HUDEP-2 (cell line): ENCODE results near the gene TMEM144.
"Not testable (repeated sequence)": the region's sequence is repeated elsewhere in the genome, so short reads cannot be mapped to it uniquely, and the experiment has no call there.

Experiments used
- DNase-seq, 76 experiments: peaks; one replicate each; lab custom pipeline; 2025; ENCODE audit not compliant: unreplicated experiment in 76 of 76; lab: John Stamatoyannopoulos, UW

Gene TMEM144

DNA sequence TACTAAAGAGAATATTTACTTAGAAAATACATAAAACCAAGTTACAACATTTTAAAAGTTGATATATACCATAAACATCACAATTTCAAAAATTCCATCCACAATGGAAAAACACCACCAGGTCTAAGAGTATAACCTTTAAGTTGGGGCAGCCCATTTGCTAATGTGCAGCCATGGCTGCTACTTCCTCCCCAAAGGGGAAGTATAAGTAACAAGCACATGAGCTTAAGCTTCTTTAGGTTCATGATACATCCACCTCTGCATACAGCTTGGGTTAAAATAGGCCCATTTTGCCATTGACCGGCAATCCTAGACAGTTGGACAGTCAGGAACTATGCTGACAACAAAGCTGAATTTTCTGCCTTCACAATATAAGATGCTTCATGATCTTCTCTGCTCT, 20.9 kb upstream of the TMEM144 start:
- DNase-seq = no peak

DNA sequence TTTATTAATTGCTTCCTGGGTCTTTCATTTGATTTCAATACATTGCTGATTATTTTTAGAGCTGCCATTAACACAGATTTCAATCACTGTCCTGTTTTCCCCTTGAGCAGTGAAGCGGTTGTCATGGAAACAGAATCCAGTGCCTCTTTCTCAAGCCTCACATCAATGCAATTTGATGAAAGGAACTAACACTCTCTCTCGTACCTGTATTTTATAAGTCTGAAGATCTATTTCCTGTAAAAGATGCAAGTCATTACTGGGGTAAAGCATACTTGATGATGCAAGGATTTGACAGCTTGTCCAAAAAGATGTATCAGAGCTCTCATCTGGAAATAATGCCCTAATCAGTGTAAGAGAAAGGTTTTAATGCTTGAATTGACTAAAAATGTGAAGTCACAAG, 19.6 kb upstream of the TMEM144 start:
- no peak for DNase-seq

DNA sequence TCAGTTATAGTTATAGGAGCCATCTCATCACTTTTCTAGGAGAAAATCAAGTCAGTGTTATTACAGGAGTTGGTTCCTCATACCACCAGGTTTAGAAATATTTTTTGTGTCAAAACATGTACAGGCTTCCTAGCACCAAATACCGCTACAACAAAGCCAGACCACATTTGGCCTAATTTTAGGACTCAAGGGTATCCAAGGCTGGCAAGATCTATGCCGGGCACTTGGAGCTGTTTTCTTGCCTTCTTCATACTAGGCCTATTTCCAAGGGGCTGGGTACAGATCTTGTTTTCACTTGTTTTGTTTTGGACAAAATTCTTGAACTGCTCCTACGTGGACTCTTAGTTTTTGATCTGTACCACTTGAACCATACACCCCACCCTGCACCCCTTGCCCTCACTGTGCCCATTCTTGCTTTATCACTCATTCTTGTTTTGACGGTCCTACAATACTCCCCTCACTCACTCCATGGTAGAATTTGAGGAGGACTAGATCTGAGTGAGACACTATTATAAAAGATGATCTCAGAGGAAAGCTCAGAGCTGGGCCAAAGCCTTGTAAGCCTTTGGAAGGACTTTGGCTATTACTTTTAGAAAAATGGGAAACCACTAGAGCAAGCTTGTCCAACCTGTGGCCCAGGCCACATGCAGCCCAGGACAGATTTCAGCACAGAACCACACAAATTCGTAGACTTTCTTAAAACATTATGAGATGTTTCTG, 17.7 kb upstream of the TMEM144 start:
- no peak for DNase-seq

DNA sequence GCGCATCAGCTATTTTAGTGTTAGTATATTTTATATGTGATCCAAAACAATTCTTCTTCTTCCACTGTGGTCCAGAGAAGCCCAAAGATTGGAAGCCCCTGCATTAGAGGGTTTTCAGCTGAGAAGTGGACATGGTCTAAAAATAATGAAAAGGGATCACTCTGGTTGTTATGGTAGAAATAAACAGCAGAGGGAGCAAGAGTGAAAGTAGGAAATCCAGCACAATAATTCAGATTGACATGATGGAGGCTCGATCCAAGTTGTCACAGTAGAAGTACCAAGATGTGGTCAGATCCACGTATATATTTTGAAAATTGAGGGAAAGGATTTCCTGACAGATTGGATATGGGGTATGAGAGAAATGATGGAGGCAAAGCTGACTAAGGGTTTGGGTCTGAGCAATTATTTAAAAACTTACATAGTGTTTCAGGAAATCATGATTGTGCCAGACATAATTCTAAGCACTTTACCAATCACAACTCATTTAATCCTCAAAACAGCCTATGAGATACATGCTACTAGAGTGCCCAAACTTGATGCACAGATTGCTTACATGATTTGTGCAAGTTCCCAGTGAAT, 17.0 kb upstream of the TMEM144 start:
- peak in 21 of 76 experiments; percentile 2 to 42 (median 20) for DNase-seq

DNA sequence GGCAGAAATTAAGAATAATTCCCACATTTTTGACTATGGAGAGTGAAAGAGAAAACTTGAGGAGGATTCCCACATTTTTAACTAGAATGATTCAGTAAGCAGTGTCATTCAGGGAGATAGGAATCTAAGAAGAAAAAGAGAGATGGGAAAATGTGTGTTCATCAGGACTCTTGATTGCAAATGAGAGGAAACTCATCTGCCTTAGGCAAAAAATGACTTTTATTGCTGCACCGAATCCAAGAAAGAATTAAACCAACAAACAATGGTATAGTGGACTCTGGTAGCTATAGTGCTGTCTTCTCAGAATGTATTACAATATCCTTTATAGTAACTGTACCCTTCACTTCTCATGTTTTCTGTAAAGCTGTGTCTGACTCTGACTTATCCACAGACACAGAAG, 15.0 kb upstream of the TMEM144 start:
- DNase-seq = no peak

DNA sequence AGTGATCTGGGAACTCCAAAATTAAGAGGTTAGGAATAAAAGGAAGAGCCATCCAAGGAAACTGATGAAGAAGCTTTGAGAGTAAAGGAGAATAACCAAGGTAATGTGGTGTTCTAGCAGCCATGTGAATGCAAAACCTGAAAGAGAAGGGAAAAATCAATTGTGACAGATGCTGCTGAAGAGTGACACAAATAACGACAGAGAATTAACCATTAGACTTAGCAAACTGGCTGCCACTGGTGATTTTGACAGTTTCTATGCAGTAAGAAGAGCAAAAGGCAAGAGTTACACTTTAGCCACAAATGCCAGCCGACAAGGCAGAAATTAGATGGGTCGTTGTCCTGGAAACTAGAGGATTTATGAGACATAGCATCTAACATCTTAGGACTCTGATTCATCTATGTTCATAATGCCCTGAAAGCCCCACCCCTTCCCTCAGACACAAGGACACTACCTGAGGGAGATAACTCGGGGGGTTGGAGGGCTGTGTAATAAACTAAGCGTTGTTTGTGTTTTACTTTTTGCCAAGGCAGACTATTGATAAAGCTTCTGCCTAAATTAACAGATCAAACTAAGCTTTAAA, 13.0 kb upstream of the TMEM144 start:
- no peak for DNase-seq

DNA sequence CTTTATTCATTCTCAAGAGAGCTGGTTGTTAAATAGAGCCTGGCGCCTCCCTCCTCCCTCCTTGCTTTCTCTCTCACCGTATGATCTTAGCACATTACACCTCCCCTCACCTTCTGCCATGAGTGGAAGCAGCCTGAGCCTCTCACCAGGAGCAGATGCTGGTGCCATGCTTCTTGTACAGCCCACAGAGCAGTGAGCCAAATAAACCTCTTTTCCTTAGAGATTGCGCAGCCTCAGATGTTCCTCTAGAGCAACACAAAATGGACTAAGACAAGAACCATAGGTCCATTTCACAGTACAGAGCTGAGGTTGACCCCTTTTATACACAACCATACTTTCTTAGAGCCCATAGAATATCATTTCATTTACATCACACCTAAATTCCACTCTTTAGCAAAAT, 10.1 kb upstream of the TMEM144 start:
- no peak for DNase-seq

DNA sequence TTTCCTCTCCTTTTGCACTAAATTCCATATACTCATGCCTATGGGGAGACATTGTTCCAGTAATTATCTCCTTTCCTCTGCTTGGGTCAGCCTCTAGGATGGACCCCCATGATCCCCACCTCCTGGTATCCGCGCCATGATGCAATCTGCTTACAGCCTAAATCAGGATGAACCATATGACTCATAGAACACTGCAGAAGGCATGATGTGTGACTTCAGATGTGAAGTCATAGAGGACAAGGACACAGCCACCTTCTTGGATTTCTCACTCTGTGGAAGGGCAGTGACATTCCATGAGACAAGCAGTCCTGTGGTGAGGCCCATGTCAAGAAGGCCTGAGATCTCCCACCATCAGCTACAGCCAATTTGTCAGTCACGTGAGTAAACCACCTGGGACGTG, 9.0 kb upstream of the TMEM144 start:
- DNase-seq = no peak

DNA sequence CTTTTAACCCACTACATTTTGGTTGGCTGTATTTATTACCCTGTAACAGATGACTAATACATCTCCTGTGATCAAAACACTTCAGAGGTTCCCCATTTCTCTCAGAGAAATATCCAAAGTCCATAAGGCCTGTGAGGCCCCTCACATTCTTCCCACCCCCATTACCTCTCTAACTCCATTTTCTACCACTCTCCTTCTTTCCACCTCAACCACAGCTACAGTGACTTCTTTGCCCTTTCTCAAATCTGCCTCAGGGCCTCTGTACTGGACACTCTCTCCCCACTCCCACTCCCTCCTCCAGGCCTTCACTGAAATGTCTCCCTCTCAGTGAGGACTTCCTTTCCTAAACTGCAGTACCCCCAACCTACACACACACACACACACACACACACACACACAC, 8.4 kb upstream of the TMEM144 start:
- no peak for DNase-seq

DNA sequence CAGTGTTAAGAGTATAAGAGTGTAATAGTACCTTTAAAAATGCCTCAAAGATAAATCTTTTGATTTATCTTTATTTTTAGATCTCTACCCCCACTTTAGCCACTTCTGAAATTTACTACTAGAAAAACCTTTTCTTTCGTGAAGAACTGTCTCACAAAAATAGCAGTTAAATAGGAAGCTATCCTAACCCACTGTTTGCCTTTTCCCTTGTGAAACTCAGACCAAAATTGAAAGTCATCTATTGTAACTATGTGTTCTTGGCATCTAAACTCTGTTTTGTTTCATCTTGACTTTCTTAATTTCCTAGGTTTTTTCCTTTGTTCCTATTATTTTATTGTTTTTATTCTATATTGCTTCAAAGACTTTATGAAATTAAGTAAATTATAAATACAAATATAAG, 7.8 kb upstream of the TMEM144 start:
- no peak for DNase-seq

DNA sequence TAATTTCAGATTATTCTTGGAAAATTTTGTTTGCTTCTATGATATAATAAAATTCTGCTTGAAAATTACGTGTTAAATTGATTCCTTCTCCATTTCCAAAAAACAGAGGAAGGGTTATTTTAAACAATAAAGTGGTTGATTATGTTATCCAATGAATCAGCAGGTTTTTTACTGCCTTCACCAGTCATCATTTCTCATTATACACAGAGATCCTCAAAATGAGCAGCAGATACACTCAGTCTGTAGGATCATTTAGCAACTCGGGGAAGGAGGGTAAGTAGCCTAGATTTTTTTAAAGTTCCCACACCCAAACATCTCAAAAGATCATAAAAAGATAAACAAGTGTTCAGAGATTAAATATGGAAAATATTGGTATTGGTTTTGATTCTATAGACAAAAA, 6.8 kb upstream of the TMEM144 start:
- no peak for DNase-seq

DNA sequence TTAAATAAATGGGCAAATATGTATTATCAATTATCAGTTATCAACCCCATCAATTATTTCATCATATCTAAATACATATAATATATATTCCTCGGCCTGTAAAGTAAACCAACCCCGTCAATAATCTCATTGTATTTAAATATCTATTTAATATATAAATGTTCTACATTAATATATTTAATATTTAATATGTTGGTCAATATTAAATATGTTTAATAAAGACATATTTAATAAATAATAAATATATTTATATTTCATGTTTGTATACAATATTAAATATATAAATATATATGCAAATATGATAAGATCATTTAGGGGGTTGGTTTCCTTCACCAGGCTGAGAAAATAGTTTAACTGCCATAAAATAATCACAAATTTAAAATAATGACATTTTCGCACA, 6.4 kb upstream of the TMEM144 start:
- no peak for DNase-seq

DNA sequence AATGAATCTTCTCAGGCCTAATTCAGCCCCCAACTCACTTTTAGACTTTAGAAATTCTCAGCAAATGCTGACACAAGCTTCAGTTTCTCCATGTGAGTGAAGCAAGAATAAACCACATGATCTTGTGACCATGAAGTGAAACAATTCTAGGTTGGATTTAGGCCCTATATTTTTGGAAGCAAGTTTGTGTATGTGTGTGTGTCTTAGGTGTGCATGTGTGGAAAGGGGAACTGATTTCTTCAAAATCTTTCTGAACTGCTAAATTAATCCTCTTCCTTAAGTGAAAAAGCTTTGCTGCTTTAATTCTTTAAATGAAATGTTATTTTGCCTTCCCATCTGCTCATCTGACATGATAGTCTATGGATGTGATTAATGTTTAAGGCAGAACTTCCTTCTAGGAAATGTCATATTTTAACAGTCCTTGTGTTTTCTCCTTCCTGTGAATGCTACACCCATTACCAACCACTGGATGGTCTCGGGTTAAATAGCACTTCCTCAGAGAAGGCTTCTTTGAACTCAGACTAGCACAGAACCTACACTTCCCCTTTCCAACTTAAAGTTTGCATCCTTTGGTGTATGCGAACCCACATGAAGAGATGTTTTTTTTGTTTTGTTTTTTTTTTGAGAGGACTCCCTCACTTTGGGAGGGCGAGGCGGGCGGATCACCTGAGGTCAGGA, 1.2 kb upstream of the TMEM144 start:
- DNase-seq = peak in 1 of 76 experiments; percentile 1

DNA sequence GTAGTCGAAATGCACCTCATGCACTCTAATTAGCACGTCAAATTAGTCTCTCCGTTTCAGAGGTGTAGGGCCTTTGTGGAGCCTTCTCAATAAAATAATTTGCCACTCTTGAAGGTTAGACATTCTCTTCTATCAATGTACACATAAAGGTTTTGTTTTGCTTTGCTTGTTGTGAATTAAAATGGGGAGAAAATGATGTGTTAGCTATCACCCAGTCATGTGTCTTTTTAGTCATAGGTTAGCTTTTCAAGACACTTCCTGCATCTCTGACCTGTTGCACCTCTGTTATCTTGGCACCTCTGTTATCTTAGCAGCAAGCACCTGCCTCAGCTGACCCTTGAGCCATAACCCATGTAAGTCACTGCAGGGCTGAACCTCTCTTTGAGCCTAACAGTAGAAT, 936 bp downstream of the TMEM144 start:
- DNase-seq = peak in 3 of 76 experiments; percentile 1 to 5 (median 4)

DNA sequence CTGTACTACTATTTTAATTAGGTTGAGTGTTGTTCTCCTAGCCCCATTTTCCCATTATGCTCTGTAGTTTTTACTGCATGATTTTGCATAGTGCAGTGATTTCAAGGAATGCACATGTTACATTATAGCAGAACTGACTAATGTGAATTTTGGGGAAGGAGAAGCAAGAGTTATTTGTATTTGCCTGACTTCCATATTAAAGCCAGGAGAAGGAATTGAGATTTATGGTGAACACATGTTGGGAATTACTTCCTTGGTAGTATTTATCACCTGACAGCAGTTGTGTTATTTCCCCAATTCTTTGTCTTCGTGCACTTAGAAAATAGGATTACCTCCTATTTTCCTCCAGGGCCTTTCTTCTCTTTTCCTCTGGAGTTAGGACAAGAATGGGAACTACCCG, 3.2 kb downstream of the TMEM144 start:
- DNase-seq = no peak

DNA sequence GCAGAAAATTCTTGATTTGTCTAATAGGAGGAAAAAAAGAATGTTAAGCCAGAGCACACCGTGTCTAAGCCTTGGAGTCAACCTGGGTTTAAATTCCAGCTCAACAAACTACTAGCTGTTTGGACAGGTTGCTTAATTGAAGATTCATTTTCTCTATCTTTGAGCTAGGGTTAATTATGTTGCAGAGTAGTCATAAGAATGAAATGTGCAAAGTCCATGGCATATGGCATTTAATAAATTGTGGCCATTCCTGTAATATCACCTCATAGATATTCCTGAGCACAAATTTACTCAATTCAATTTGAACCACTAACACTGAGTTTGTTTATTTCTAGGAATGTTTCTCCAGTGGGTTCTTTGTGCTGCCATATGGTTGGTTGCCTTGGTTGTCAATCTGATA, 4.6 kb downstream of the TMEM144 start:
- DNase-seq = no peak

DNA sequence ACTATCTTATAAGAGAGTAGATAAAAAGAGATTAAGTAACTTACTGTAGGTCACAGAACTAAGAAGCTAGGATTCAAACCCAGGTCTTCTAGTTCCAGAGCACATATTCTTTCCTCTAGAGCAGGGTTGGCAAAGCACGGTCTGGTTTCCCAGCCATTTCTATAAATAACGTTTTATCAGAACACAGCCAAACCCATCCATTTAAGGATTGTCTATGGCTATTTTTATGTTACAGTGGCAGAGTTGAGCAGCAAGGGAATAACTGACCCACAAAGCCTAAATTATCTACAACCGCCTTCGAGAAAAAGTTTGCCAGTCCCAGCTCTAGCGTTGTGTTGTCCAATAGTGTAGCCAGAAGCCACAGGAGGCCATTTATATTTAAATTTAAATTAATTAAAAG, 7.5 kb downstream of the TMEM144 start:
- no peak for DNase-seq

DNA sequence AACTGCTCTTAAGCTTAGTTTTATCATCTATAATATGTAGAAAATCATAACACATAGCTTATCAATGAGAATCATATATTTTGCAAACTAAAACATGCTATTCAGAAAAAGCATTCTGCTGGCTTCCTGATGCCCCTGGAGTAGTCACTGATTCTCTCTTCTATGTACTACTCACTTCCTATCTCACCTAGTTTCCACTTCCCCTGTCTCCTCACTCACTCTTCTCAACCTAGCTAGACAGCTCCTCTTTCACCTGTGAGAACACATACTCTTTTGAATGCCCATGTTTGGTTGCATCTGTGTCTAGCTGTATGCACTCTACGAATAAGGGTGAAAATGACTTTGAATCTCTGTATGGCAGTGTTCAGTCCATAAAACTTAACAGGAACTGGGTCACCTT, 9.3 kb downstream of the TMEM144 start:
- no peak for DNase-seq

DNA sequence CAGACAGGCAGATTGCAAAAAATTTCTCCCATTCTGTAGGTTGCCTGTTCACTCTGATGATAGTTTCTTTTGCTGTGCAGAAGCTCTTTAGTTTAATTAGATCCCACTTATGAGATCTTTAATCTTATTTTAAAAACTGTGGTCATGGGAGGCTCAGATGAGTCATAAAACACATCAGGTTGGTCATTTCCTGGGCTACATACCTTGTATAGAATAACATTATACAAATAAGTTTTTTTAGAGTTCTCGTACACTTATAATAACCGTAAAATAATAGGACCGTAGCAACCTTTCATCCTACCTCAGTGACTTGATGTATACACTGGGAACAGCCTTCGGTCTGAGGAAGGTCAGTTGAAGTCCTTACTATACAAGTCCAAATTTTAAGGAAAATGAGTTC, 14.0 kb downstream of the TMEM144 start:
- not testable (repeated sequence) for DNase-seq

DNA sequence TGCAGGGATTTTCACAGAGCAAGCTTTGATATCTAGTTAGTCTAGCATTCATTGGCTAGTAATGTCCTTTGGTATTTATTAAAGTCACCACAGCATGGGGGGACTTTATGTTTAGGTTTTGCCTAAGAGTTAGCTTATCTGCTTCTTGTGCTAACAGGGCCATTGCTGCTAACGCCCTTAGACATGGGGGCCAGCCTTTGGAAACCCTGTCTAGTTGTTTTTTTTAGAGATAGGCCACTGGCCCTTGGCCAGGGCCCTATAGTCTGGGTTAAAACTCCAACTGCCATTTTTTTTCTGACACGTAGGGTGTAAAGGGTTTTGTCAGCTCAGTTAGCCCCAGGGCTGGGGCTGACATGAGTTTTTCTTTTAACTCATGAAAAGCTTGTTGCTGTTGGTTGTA, 14.7 kb downstream of the TMEM144 start:
- peak in 68 of 76 experiments; percentile 2 to 83 (median 46) for DNase-seq

DNA sequence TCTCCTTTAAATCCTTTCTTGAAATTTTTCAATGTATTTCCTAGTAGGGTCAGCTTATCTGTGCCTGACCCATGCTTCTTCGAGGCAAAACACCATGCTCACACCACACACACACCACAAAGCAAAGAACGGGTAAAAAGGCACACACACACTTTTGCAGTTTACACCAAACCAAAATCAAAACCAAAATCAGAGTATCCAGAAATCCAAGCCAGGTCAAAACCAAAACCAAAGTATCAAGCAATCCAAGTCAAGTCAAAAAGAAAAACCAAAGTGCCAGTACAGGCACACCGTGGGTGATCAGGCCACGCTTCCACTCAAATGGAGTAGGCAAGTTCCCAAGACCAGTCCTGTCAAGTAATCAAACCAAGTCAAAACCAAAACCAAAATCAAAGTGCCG, 17.6 kb downstream of the TMEM144 start:
- DNase-seq = not testable (repeated sequence)

DNA sequence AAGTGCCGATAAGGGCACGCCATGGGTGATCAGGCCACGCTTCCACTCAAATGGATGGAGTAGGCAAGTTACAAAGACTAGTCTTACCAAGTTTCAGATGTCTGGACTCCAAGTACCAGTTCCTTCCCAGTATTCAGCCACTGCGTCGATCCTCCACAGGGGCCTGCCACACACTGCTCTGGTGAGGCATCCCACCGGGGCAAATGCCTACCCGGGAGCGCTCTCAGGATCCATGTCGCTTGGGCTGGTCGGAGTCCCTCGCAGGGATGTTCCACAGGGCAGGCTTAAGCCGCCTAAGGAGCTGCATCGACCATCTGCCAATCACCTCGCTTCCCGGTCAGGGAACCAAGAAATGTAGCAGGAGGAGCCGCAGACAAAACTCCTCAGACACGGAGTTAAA, 18.1 kb downstream of the TMEM144 start:
- DNase-seq = not testable (repeated sequence)
